H1 (cell line): ENCODE results near the gene CAPN13. TPM values are rescaled to one million over a fixed set of nuclear protein-coding genes. Genes with fewer than 3 reads are reported as not detected.

Experiments used
- CTCF ChIA-PET: fragments of 300-600 bp; sonication (Branson Sonifier 250); formaldehyde crosslinking; loops from one replicate; lab custom pipeline; 2021; ENCODE audit not compliant: partially characterized antibody; lab: Charles Lee
- POLR2A ChIA-PET: fragments of 300-600 bp; sonication (Branson Sonifier 250); formaldehyde crosslinking; loops from one replicate; lab custom pipeline; 2021; ENCODE audit warnings: inconsistent platforms; ENCODE audit not compliant: partially characterized antibody; lab: Charles Lee
- DNase-seq, 2 experiments: peaks; one replicate each; pipeline versions ENCODE4 v3.0.0 to v3.0.0-alpha.2; 2010 to 2022; ENCODE audit warnings: low spot score in 2 of 2, low read depth in 1 of 2, mixed read lengths in 1 of 2
- FAIRE-seq: peaks from 2 replicates; lab custom pipeline; 2011; peaks lifted over from hg19 to GRCh38; lab: Jason Lieb, UNC
- H2AFZ ChIP-seq: 2 replicates; pipeline ENCODE4 v1.8.1; 2012; ENCODE audit warnings: low read length, inconsistent platforms
- H2AK5ac ChIP-seq: 2 replicates; pipeline ENCODE4 v1.6.1; 2013; ENCODE audit warnings: low read depth, low read length
- H2BK120ac ChIP-seq: replicated peaks from 2 replicates; pipeline ENCODE3; 2013; ENCODE audit warnings: low read depth, low read length, inconsistent platforms
- H2BK12ac ChIP-seq: 2 replicates; pipeline ENCODE4 v1.6.1; 2013; ENCODE audit warnings: low read depth, low read length
- H2BK15ac ChIP-seq: 2 replicates; pipeline ENCODE4 v1.6.1; 2013; ENCODE audit warnings: low read length
- H2BK20ac ChIP-seq: 2 replicates; pipeline ENCODE4 v1.6.1; 2013; ENCODE audit warnings: low read length
- H2BK5ac ChIP-seq: 2 replicates; pipeline ENCODE4 v1.6.1; 2013; ENCODE audit warnings: low read depth, low read length
- H3K14ac ChIP-seq: 2 replicates; pipeline ENCODE4 v1.6.1; 2013; ENCODE audit warnings: inconsistent platforms; ENCODE audit not compliant: insufficient read length
- H3K18ac ChIP-seq: 2 replicates; pipeline ENCODE4 v1.6.1; 2013; ENCODE audit warnings: low read length; ENCODE audit errors: extremely low read depth
- H3K23ac ChIP-seq: 2 replicates; pipeline ENCODE4 v1.6.1; 2013; ENCODE audit warnings: inconsistent platforms; ENCODE audit not compliant: insufficient read length
- H3K23me2 ChIP-seq: 2 replicates; pipeline ENCODE4 v1.6.1; 2013; ENCODE audit warnings: low read depth, low read length
- H3K27ac ChIP-seq: 2 replicates; pipeline ENCODE4 v1.6.1; 2011; ENCODE audit warnings: low read depth, low read length, inconsistent platforms
- H3K27me3 ChIP-seq, 4 experiments: replicated peaks in 1 of 4; 1 replicate in 1 of 4; 2 replicates in 3 of 4; pipeline versions ENCODE4 v1.6.1 to v1.8.1; 2011 to 2013; ENCODE audit warnings: low read length in 3 of 4, mild to moderate bottlenecking in 3 of 4, inconsistent platforms in 2 of 4, mixed read lengths in 2 of 4, moderate library complexity in 1 of 4; ENCODE audit not compliant: control insufficient read depth in 3 of 4, insufficient read depth in 3 of 4; ENCODE audit errors: extremely low read depth in 1 of 4
- H3K36me3 ChIP-seq, 4 experiments: 2 replicates each; pipeline versions ENCODE4 v1.6.1 to v1.8.1; 2011 to 2013; ENCODE audit warnings: mild to moderate bottlenecking in 4 of 4, low read length in 3 of 4, moderate library complexity in 2 of 4, control low read depth in 1 of 4, inconsistent platforms in 1 of 4; ENCODE audit not compliant: insufficient read depth in 4 of 4, control insufficient read depth in 2 of 4
- H3K4ac ChIP-seq: replicated peaks from 2 replicates; pipeline ENCODE3; 2013; ENCODE audit warnings: low read length, low read depth, mixed read lengths, inconsistent platforms; ENCODE audit not compliant: insufficient read length
- H3K4me1 ChIP-seq, 4 experiments: replicated peaks in 1 of 4; 1 replicate in 1 of 4; 2 replicates in 3 of 4; pipeline versions ENCODE4 v1.6.1 to v1.8.1; 2011 to 2013; ENCODE audit warnings: low read length in 3 of 4, inconsistent platforms in 2 of 4, mixed read lengths in 1 of 4; ENCODE audit not compliant: insufficient read depth in 4 of 4, control insufficient read depth in 3 of 4
- H3K4me2 ChIP-seq, 2 experiments: 2 replicates each; pipeline versions ENCODE4 v1.6.1 to v1.8.1; 2011 to 2013; ENCODE audit warnings: low read depth in 2 of 2, low read length in 2 of 2, control low read depth in 1 of 2, inconsistent platforms in 1 of 2, mild to moderate bottlenecking in 1 of 2; ENCODE audit not compliant: insufficient read depth in 1 of 2
- H3K4me3 ChIP-seq, 4 experiments: fragments of 200-600, 300-600 bp in 1 of 4; sonication (generic), shearing (Covaris generic), sonication (Bioruptor Twin) in 1 of 4; 2 replicates each; pipeline versions ENCODE4 v1.5.1 to v1.8.1; 2011 to 2016; ENCODE audit warnings: low read length in 4 of 4, low read depth in 3 of 4, control low read depth in 2 of 4, inconsistent platforms in 2 of 4, mild to moderate bottlenecking in 2 of 4, mixed read lengths in 1 of 4, moderate library complexity in 1 of 4; ENCODE audit not compliant: insufficient read depth in 2 of 4; ENCODE audit errors: extremely low read depth in 1 of 4
- H3K56ac ChIP-seq: replicated peaks from 2 replicates; pipeline ENCODE3; 2013; ENCODE audit warnings: low read depth, mild to moderate bottlenecking, mixed read lengths, low read length, inconsistent platforms; ENCODE audit not compliant: insufficient read length
- H3K79me1 ChIP-seq: 2 replicates; pipeline ENCODE4 v1.6.1; 2013; ENCODE audit warnings: low read depth, low read length, control low read depth
- H3K79me2 ChIP-seq, 2 experiments: 2 replicates each; pipeline versions ENCODE4 v1.6.1 to v1.8.1; 2012 to 2013; ENCODE audit warnings: low read length in 2 of 2, mild to moderate bottlenecking in 2 of 2, inconsistent platforms in 1 of 2; ENCODE audit not compliant: insufficient read depth in 2 of 2, control insufficient read depth in 1 of 2
- H3K9ac ChIP-seq, 4 experiments: replicated peaks in 1 of 4; 1 replicate in 1 of 4; 2 replicates in 3 of 4; pipeline versions ENCODE4 v1.6.1 to v1.8.1; 2011 to 2013; ENCODE audit warnings: low read depth in 3 of 4, low read length in 3 of 4, control low read depth in 2 of 4, mild to moderate bottlenecking in 2 of 4, moderate library complexity in 2 of 4, inconsistent platforms in 1 of 4; ENCODE audit errors: extremely low read depth in 1 of 4
- H3K9me3 ChIP-seq, 2 experiments: 2 replicates each; pipeline versions ENCODE4 v1.6.1 to v1.8.1; 2012 to 2013; ENCODE audit warnings: mild to moderate bottlenecking in 2 of 2, moderate library complexity in 2 of 2, control low read depth in 1 of 2, inconsistent platforms in 1 of 2, low read depth in 1 of 2, low read length in 1 of 2, mixed read lengths in 1 of 2; ENCODE audit not compliant: insufficient read depth in 2 of 2
- H4K20me1 ChIP-seq, 2 experiments: replicated peaks in 1 of 2; 2 replicates each; pipeline versions ENCODE3 to v1.8.1; 2011 to 2013; ENCODE audit warnings: inconsistent platforms in 2 of 2, low read length in 2 of 2, mild to moderate bottlenecking in 1 of 2; ENCODE audit not compliant: insufficient read depth in 2 of 2, control insufficient read depth in 1 of 2
- H4K5ac ChIP-seq: 2 replicates; pipeline ENCODE4 v1.6.1; 2013; ENCODE audit warnings: low read length, low read depth, mixed read lengths, inconsistent platforms; ENCODE audit not compliant: insufficient read length
- H4K8ac ChIP-seq: 2 replicates; pipeline ENCODE4 v1.8.0; 2013; ENCODE audit warnings: mild to moderate bottlenecking, moderate library complexity, low read length, inconsistent platforms; ENCODE audit not compliant: insufficient read depth; ENCODE audit errors: extremely low read depth
- H4K91ac ChIP-seq: replicated peaks from 2 replicates; pipeline ENCODE3; 2013; ENCODE audit warnings: low read length, mixed read lengths, inconsistent platforms; ENCODE audit not compliant: insufficient read length
- ASH2L ChIP-seq: fragments of 200-600, 300-600 bp; sonication (generic); IDR thresholded peaks from one replicate; pipeline ENCODE4 v1.7.1; 2017; ENCODE audit warnings: low read length
- BRCA1 ChIP-seq: IDR thresholded peaks from 2 replicates; pipeline ENCODE4 v1.6.1; 2012; ENCODE audit warnings: low read depth, low read length, improper control_type of control experiment
- CHD1 ChIP-seq: IDR thresholded peaks from 2 replicates; pipeline ENCODE4 v1.6.1; 2012; ENCODE audit warnings: low read depth, low read length, improper control_type of control experiment
- CHD2 ChIP-seq: IDR thresholded peaks from 2 replicates; pipeline ENCODE4 v1.6.1; 2012; ENCODE audit warnings: low read length, improper control_type of control experiment
- CREB1 ChIP-seq: IDR thresholded peaks from 2 replicates; pipeline ENCODE4 v1.6.1; 2012; ENCODE audit warnings: inconsistent platforms
- HDAC6 ChIP-seq: IDR thresholded peaks from one replicate; pipeline ENCODE4 v1.7.1; 2012; ENCODE audit warnings: low read depth, mild to moderate bottlenecking, inconsistent platforms, low read length, moderate library complexity
- POLR2A ChIP-seq, 2 experiments: IDR thresholded peaks; 1 replicate in 1 of 2; 2 replicates in 1 of 2; pipeline ENCODE4 v1.6.1; 2011; ENCODE audit warnings: low read depth in 2 of 2, low read length in 2 of 2, mild to moderate bottlenecking in 2 of 2; ENCODE audit errors: control extremely low read depth in 1 of 2
- POU5F1 ChIP-seq: IDR thresholded peaks from 2 replicates; pipeline ENCODE4 v1.6.1; 2011; ENCODE audit warnings: low read depth, mild to moderate bottlenecking, low read length, moderate library complexity
- RAD21 ChIP-seq, 2 experiments: IDR thresholded peaks in 1 of 2; conservative IDR thresholded peaks in 1 of 2; 2 replicates each; pipeline ENCODE4 v1.6.1; 2011; ENCODE audit warnings: low read depth in 2 of 2, low read length in 2 of 2, improper control_type of control experiment in 1 of 2, inconsistent platforms in 1 of 2, mild to moderate bottlenecking in 1 of 2, moderate library complexity in 1 of 2
- SP2 ChIP-seq: IDR thresholded peaks from 2 replicates; pipeline ENCODE4 v1.6.1; 2012; ENCODE audit warnings: mild to moderate bottlenecking, low read length, inconsistent platforms
- SP4 ChIP-seq: IDR thresholded peaks from 2 replicates; pipeline ENCODE4 v1.6.1; 2012; ENCODE audit warnings: low read length, inconsistent platforms
- WGBS, 2 experiments: shearing (Covaris generic) in 1 of 2; methylation state at CpG; one replicate each; pipeline versions ENCODE4 v1.1.6 to v1.1.7; 2013 to 2015; ENCODE audit warnings: low lambda C conversion rate in 2 of 2, mixed read lengths in 2 of 2, inconsistent platforms in 1 of 2, low coverage in 1 of 2, missing lambda C conversion rate in 1 of 2; ENCODE audit not compliant: insufficient replicate concordance in 2 of 2, insufficient coverage in 1 of 2, insufficient read length in 1 of 2; ENCODE audit errors: extremely low coverage in 1 of 2, missing lambda C conversion rate in 1 of 2; 5-methylcytosine and 5-hydroxymethylcytosine counted together
- polyA plus RNA-seq, 7 experiments: library from polyadenylated mRNA; depleted of rRNA in 3 of 7; stranded (reverse) in 5 of 7; unstranded in 2 of 7; fragments of >200 nt in 5 of 7; fragments of 200-250 nt in 2 of 7; gene quantifications; 1 replicate in 5 of 7; 2 replicates in 1 of 7; 4 replicates in 1 of 7; pipeline versions ENCODE4 v1.2.1 to v1.2.3, GENCODE V29; 2011 to 2013; ENCODE audit warnings: missing spikeins in 2 of 7, mixed read lengths in 2 of 7
- total RNA-seq: library from RNA; stranded (reverse); fragmentation: NEBNext Ultra II Directional; extraction: Animal tissue kit (Norgen Biotek cat#: 25700); gene quantifications from 2 replicates; pipeline ENCODE4 v1.2.1, GENCODE V29; 2021
- TF ChIP-seq, protein P1 (sequence below): IDR thresholded peaks from 2 replicates; pipeline ENCODE4 v1.6.1; 2011; ENCODE audit warnings: low read depth, mild to moderate bottlenecking, low read length; ENCODE audit not compliant: insufficient read depth
- TF ChIP-seq, protein P2 (sequence below): IDR thresholded peaks from 2 replicates; pipeline ENCODE4 v1.6.1; 2012; ENCODE audit warnings: inconsistent platforms

The CAPN13 gene
- total and polyA plus RNA-seq, 2 of the 8 experiments (the other 6 are each of a cell fraction or from before 2014, with no cell fraction given) = 2.4 TPM

DNA sequence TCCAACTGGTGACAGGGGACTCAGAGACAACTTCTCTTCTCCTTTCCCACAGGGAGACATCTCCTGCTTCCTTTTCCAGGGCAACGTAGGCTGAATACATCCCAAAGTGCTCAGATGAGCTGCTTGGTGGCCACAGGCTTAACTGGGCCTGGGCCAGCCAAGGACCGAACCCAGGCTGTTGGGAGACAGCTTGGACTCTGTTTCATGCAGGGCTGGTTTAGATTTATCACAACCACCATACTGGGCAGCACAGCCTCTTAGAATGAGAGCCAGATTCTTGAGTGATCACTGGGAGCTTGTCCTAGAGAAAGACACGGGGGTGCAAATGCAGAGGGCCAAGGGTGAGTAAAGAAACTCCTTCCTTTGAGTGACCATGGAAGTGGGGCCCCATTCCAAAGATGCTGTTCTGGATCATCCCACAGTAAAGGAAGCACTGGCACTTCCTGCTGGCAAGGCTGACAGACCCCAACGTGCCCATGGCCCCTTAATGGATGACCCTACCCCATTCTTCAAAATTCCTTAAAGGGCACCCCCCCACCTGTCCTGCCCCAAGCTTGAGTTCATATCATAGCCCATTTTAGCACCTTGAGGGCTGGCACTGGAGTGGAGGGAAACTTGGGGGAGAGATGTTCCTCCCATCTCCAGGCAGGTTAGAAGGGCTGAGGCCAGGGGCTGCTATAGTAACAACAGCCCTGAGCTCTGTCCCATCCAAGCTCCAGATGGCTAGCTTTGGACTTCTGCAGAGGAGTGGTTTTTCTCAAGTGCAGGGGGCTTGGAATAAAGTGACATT lies 84.1 kb downstream of the CAPN13 start:
- no peak overlapping the region for H2BK120ac ChIP-seq
- FAIRE-seq (no peak), DNase-seq (peak in 1 of 2 experiments; percentile 26)
- H4K91ac ChIP-seq = no peak overlapping the region
- no peaks in the 10 kb centered on the region for H4K20me1 ChIP-seq
- no peak overlapping the region for H4K5ac ChIP-seq
- no peak overlapping the region for H2BK15ac ChIP-seq
- no peak overlapping the region for H3K4ac ChIP-seq
- WGBS, 2 experiments = 86% methylated on average over 4 of the region's 4 CpGs; no CpG with 5 or more reads in 1 of the 2 experiments
- no peak overlapping the region for H3K23ac ChIP-seq
- H3K27ac ChIP-seq = no peak overlapping the region
- no peak overlapping the region for H3K18ac ChIP-seq
- H3K4me2 ChIP-seq = no peak overlapping the region
- H2BK5ac ChIP-seq = no peak overlapping the region
- no peak overlapping the region for H2AK5ac ChIP-seq
- no peaks in the 10 kb centered on the region for H3K27me3 ChIP-seq
- no peaks in the 10 kb centered on the region for H3K23me2 ChIP-seq
- ChIA-PET CTCF (interaction anchor here (0.6 to 7.3 kb wide), 5 partner anchors 11 to 447 kb away, joined by 3 to 58 read pairs (median 13); no protein-coding TSS in a partner anchor), POLR2A (no interaction called here)
- no peak overlapping the region for H3K9ac ChIP-seq
- H3K14ac ChIP-seq = no peak overlapping the region
- H3K4me1 ChIP-seq = no peaks in the 10 kb centered on the region
- H3K4me3 ChIP-seq = no peak overlapping the region
- H3K9me3 ChIP-seq = no peaks in the 10 kb centered on the region
- no peaks in the 10 kb centered on the region for H3K79me2 ChIP-seq
- H2BK12ac ChIP-seq = no peak overlapping the region
- H3K56ac ChIP-seq = no peak overlapping the region
- H4K8ac ChIP-seq = peak overlapping the region; percentile 25; the same call in 1 of the 2 replicates
- H2AFZ ChIP-seq = no peak overlapping the region
- no peaks in the 10 kb centered on the region for H3K79me1 ChIP-seq
- H2BK20ac ChIP-seq = no peak overlapping the region
- no peaks in the 10 kb centered on the region for H3K36me3 ChIP-seq
- TF ChIP-seq BRCA1 = no peak
- no peak for TF ChIP-seq SP2
- no peak for TF ChIP-seq POLR2A (IDR thresholded peaks at IDR 0.05; ENCODE audit: control extremely low read depth in 1 of 2, low read depth in 2 of 2, low read length in 2 of 2)
- TF ChIP-seq POU5F1 = no peak
- no peak for TF ChIP-seq CREB1
- TF ChIP-seq RAD21 (IDR thresholded peaks at IDR 0.05 in 1 of 2, conservative IDR thresholded peaks at IDR 0.05 in 1 of 2; ENCODE audit: low read depth in 2 of 2, low read length in 2 of 2) = no peak
- TF ChIP-seq CHD2 = no peak
- no peak for TF ChIP-seq HDAC6
- TF ChIP-seq, protein P1, sequence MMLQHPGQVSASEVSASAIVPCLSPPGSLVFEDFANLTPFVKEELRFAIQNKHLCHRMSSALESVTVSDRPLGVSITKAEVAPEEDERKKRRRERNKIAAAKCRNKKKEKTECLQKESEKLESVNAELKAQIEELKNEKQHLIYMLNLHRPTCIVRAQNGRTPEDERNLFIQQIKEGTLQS = no peak
- no peak for TF ChIP-seq CHD1
- TF ChIP-seq SP4 = no peak
- TF ChIP-seq, protein P2, sequence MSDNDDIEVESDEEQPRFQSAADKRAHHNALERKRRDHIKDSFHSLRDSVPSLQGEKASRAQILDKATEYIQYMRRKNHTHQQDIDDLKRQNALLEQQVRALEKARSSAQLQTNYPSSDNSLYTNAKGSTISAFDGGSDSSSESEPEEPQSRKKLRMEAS = no peak
- no peak for TF ChIP-seq ASH2L
